SK-N-DZ (cell line): ENCODE data around the gene NKX3-2.

ENCODE experiments used
- DNase-seq: peaks from one replicate; pipeline ENCODE4 v3.0.0-alpha.2; 2015; ENCODE audit warnings: low spot score

NKX3-2 gene

GRCh38 chr4:13531625-13531998, 12.7 kb downstream of the NKX3-2 start:
- no peak for DNase-seq

GRCh38 chr4:13530823-13531624, 13.3 kb downstream of the NKX3-2 start:
- DNase-seq: no peak

DNA sequence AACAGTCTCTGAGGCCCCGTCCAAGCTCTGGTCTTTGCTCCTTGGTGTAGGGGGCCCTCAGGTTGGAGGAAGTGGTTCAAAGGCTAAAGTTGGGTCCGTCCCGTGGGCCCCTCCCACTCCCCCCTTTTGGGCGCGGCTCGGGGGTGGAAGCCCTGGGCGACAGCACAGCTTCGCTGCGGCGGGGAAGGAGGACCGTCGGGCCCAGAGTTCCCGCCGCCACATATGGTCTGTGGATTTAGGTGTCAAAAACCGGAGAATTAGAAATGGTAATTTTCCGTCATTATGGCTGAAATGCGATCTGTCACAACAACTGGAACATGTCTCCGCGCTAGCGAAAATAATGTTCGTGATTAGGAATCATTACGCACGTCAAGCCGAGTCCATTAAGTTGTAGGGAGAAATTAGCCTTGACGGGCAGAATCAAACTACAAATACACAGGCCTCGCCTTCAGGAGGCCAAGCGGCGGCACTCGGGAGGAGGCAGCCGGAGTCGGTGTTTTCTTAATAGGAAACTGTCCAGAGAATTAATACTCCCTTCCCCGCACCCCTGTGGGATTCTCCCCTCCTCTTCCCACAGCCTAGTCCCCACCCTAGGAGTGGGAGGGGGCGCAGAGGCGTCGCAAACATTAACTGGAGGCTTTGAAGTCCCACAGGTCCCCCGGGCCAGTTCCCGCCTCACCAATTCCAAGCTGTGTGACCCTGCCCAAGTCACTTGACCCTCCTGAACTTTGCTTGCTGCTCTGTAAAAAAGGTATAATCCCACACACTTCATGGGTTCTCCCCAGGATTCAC, 15.0 kb downstream of the NKX3-2 start:
- no peak for DNase-seq

DNA sequence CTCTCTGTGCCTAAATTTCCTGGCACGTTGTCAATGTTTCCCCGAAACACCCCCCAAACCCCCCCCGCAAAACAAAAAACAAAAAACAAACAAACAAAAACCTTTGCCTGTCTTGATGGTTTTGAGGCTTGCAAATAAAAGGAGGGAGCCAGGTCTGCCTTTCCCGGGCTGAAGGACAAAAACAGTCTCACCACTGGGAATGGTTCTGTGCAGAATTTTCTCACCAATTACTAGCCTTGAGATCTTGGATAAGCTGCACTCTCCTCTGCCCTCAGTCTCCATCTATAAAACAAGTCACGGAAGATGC, 15.5 kb downstream of the NKX3-2 start:
- no peak for DNase-seq

DNA sequence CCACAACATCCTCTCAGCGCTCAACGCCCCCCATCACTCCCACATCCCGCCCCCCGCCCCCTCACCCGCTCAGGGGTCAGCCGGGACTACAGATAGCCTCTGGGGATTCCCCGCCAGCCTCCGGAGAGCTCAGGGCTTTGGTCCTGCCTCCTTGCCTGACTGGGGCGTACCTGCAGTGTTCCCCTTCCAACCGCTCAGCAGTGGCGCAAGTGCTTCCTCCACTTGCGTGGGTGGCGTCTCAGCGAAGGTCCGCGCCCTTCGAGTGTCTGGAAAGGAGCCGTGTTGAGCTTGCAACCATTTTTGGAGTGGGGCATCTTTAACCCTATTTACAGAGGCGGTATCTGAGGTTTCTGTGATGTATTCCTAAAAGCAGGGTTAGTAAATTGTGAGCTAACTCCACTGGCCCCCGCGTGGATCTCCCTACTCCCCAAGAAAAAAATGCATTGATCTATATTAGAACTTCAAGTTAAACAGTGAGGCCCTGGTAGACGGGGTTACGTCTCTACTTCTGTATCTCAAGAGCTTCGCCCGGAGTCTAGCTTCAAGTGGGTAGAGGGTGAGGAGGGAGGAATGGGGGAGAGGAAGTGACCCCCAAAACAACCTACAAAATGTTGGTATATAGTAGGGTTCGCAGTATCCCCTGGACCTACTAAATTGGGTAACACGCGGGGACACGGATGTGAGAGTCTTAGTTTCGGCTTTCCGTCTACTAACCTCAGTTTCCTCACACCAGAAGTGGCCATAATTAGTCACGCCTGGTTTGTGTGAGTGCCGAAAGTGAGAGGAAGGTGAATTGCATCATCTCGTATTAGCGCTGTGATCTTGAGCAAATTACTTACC, 16.1 kb downstream of the NKX3-2 start:
- DNase-seq: no peak

- no peak for DNase-seq
These were observed 16.9 kb downstream of the NKX3-2 start for GRCh38 chr4:13527192-13527980.

DNA sequence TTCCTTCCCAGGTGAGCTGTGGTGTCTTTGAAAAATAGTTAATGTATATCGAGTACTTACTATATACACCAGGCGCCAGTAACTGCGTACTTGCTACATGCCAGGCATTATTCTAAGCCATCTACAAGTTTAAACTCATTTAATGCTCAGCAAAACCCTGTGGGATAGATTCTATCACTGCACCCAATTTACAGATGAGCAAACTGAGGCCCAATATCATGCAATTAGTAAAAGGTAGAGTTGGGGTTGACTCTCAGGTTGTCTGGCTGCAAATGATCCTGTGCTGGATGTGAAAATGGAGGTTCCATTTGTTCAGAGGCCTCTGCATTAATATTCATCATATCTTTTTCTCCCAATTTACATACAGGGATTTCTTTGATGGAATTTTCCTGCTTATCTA, 17.6 kb downstream of the NKX3-2 start:
- no peak for DNase-seq

DNA sequence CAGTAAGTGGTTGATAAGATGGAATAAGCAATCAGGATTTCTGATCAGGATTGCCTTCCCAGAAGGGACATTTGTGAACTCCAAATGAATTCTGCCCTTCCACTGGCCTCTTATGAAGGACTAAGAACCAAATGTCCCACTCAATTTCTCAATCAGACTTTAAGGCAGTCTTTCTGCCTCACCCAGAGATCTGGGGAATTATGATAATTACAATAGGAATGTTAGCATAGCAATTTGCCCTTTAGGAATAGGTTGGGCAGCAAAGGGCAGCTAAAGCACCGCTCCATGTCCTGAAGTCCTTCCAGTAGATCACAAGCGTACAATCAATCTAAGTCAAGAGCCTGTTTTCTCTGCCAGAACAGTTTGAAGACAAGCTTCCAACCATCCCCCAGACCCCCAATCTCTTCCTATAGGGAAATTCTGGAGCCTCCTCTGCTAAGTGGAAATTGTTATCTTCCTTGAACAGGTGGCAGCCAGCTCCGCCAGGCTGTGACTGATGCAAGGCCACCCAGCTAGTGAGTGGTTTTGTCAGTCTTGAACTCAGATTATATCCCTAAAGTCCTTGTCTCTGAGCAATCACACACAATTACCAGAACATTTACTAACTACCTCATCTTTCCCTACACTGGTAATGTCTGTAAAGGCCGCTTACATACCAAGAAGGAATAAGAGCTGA, 18.6 kb downstream of the NKX3-2 start:
- no peak for DNase-seq

DNA sequence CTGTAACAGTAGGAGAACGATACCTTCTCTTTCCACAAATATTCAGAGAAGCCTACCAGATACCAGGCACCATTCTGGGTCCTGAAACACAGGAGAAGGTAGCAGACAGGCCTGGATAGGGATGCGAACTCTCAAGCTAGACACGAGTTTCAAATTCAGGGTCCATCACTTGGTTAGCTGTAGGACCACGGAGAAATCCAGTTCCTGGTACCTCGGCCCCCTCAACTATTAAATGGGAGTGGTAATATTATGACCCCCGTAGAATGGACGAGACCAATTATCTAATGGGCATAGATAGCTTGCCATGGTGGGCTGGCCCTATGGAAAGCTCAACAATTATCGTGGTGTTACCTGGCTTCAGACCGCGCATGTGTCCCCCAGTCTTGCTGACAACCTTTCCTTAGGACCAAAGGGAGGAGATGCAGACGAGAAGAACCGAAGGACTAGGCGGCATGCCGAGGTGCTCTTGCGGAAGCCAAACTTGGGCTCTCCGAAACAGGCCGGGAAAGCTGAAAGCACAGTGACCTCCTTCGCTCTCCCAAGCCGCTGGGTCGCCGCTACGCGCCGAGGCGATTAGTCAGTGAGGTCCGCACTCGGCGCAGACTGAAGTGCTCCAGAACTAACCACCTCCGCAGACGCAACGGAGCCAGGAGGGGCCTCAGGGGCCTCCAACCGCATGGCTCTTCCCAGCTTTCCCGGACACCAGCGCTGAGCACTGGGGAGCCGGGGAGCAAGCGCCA, 19.6 kb downstream of the NKX3-2 start:
- no peak for DNase-seq

- DNase-seq: no peak
These were observed 20.5 kb downstream of the NKX3-2 start for GRCh38 chr4:13523591-13524503.

GRCh38 chr4:13523105-13523477, 21.2 kb downstream of the NKX3-2 start:
- DNase-seq: no peak

- no peak for DNase-seq
These were observed 21.8 kb downstream of the NKX3-2 start for GRCh38 chr4:13522282-13523104.

GRCh38 chr4:13521047-13521446, 23.3 kb downstream of the NKX3-2 start:
- DNase-seq: no peak

GRCh38 chr4:13516315-13516860, 27.9 kb downstream of the NKX3-2 start:
- no peak for DNase-seq

- no peak for DNase-seq
These were observed 29.0 kb downstream of the NKX3-2 start for GRCh38 chr4:13515268-13515667.

- no peak for DNase-seq
These were observed 29.6 kb downstream of the NKX3-2 start for GRCh38 chr4:13514722-13515121.

DNA sequence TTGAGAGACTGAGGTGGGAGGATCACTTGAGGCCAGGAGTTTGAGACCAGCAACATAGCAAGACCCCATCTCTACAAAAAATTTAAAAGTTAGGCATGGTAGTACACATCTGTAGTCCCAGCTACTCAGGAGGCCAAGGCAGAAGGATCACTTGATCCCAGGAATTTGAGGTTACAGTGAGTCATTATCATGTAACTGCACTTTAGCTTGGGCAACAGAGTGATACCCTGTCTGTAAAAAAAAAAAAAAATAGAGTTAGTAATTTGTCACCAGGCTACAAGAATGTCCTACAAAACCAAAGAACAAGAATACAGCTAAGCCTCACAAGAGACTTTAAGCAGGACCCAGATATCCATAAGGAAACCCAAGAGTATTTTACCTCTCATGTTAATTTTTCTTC, 33.2 kb downstream of the NKX3-2 start:
- DNase-seq: no peak

GRCh38 chr4:13509442-13509841, 34.9 kb downstream of the NKX3-2 start:
- no peak for DNase-seq
